Psoas muscle (tissue), 8 donors: ENCODE data around the gene MTMR6. TPM values are rescaled to one million over a fixed set of nuclear protein-coding genes. Genes with fewer than 3 reads are reported as not detected.

Experiments used
- ATAC-seq, 4 donors: fragments of 200-7000 bp; cut with Tn5 transposase; one replicate each; pipeline ENCODE4 v1.9.1; 2020; ENCODE audit warnings: moderate library complexity in 3 of 4, mild to moderate bottlenecking in 2 of 4
- DNase-seq, 2 donors: peaks; one replicate each; pipeline ENCODE4 v3.0.0-alpha.2; 2020
- H3K27ac ChIP-seq: fragments of 200-600 bp; one replicate; pipeline ENCODE4 v1.8.0; 2022
- H3K27me3 ChIP-seq, 3 donors: fragments of 200-600 bp in 1 of 3; one replicate each; pipeline versions ENCODE4 v1.6.1 to v1.8.0; 2013 to 2022; ENCODE audit warnings: low read length in 2 of 3, mild to moderate bottlenecking in 2 of 3, moderate library complexity in 1 of 3; ENCODE audit not compliant: insufficient read depth in 3 of 3
- H3K36me3 ChIP-seq, 2 donors: fragments of 200-600 bp in 1 of 2; one replicate each; pipeline versions ENCODE4 v1.6.1 to v1.8.0; 2013 to 2022; ENCODE audit warnings: low read depth in 1 of 2, mild to moderate bottlenecking in 1 of 2, moderate library complexity in 1 of 2; ENCODE audit not compliant: insufficient read depth in 1 of 2
- H3K4me1 ChIP-seq: fragments of 200-600 bp; one replicate; pipeline ENCODE4 v1.8.0; 2022
- H3K4me3 ChIP-seq: fragments of 200-600 bp; one replicate; pipeline ENCODE4 v1.8.0; 2022; ENCODE audit warnings: mild to moderate bottlenecking
- H3K9me3 ChIP-seq: fragments of 200-600 bp; one replicate; pipeline ENCODE4 v1.8.0; 2022
- CTCF ChIP-seq: fragments of 200-600 bp; IDR thresholded peaks from one replicate; pipeline ENCODE4 v1.8.0; 2022; ENCODE audit warnings: antibody characterized with exemption
- WGBS, 3 donors: extraction: QIAGEN DNeasy Blood & Tissue Kit; methylation state at CpG; one replicate each; pipeline versions ENCODE4 v1.1.6 to v1.1.7; 2013; 5-methylcytosine and 5-hydroxymethylcytosine counted together
- intact Hi-C, 2 donors: fragments of 100-400 bp; cut with DNase I; formaldehyde crosslinking; loops; one replicate each; pipeline versions ENCODE4 v1.11.0 to v1.14.2; 2022
- polyA plus RNA-seq, 3 donors: library from polyadenylated mRNA; stranded (reverse); fragments of 200-250 nt; gene quantifications; one replicate each; pipeline ENCODE4 v1.2.3, GENCODE V29; 2013
- total RNA-seq, 4 donors: library from RNA; stranded (reverse); fragmentation: NEBNext Ultra II Directional in 2 of 4; extraction: Animal tissue kit (Norgen Biotek cat#: 25700) in 2 of 4; gene quantifications; one replicate each; pipeline versions ENCODE4 v1.2.1 to v1.2.4, GENCODE V29; 2021 to 2023
- donor health status: healthy with polysubstance abuse.
- donor health status: DM: no; HTN: no; CAD: no; lungs with moderate emphysema.
- donor health status: Bipolar disorder and iron deficiency.
- donor health status: healthy.
- donor health status: DM: yes; HTN: yes; CAD: no.
- donor health status: DM: no; HTN: no; CAD: no.
- donor health status: DM: no; HTN: no; CAD: no.
- donor health status: DM: yes; HTN: yes; CAD: no.

Gene MTMR6
- total and polyA plus RNA-seq, 7 donors: 7.7 to 22.9 (median 15.5) TPM

GRCh38 chr13:25267715-25268114 lies 19.6 kb downstream of the MTMR6 start:
- ATAC-seq: no peak
- WGBS, 3 donors: 70 to 91% (median 84%) methylated on average over 1 of the region's 1 CpG
- Histone ChIP-seq H3K27ac (no peak overlapping the region), H3K36me3 (peaks cover 2 to 63% of the 10 kb centered on the region in 2 donors), H3K27me3 (no peaks in the 10 kb centered on the region), H3K4me1 (no peaks in the 10 kb centered on the region), H3K9me3 (no peaks in the 10 kb centered on the region), H3K4me3 (no peak overlapping the region)
- DNase-seq: no peak
- intact Hi-C loops: no loop called here
- TF ChIP-seq CTCF: no peak

- Histone ChIP-seq H3K27ac (no peak overlapping the region), H3K4me3 (no peak overlapping the region), H3K36me3 (peaks cover 2 to 63% of the 10 kb centered on the region in 2 donors), H3K9me3 (no peaks in the 10 kb centered on the region), H3K4me1 (no peaks in the 10 kb centered on the region), H3K27me3 (no peaks in the 10 kb centered on the region)
- intact Hi-C loops: no loop called here
- DNase-seq: no peak
- no peak for ATAC-seq
- WGBS, 3 donors: 90 to 99% (median 92%) methylated on average over 3 to 5 of the region's 5 CpGs
- no peak for TF ChIP-seq CTCF
These were observed 20.6 kb downstream of the MTMR6 start for GRCh38 chr13:25266706-25267105.

- H3K4me1 ChIP-seq: no peaks in the 10 kb centered on the region
- no peak overlapping the region for H3K4me3 ChIP-seq
- no peaks in the 10 kb centered on the region for H3K27me3 ChIP-seq
- H3K27ac ChIP-seq: no peak overlapping the region
- DNase-seq: no peak
- intact Hi-C loops: no loop called here
- no peaks in the 10 kb centered on the region for H3K9me3 ChIP-seq
- no peak for ATAC-seq
- no peak for TF ChIP-seq CTCF
- peaks cover 2 to 92% of the 10 kb centered on the region in 2 donors for H3K36me3 ChIP-seq
- WGBS, 3 donors: 93 to 96% (median 93%) methylated on average over 4 of the region's 4 CpGs
These were observed 25.0 kb downstream of the MTMR6 start for GRCh38 chr13:25262261-25262660.

GRCh38 chr13:25253702-25254101 lies 33.6 kb downstream of the MTMR6 start:
- WGBS, 3 donors: 83 to 85% (median 84%) methylated on average over 2 of the region's 2 CpGs
- Histone ChIP-seq H3K4me3 (no peak overlapping the region), H3K36me3 (peaks cover 3 to 100% of the 10 kb centered on the region in 2 donors), H3K4me1 (no peaks in the 10 kb centered on the region), H3K27ac (no peak overlapping the region), H3K9me3 (no peaks in the 10 kb centered on the region), H3K27me3 (no peaks in the 10 kb centered on the region)
- intact Hi-C loops: no loop called here
- DNase-seq: no peak
- TF ChIP-seq CTCF: no peak
- no peak for ATAC-seq

- ATAC-seq (no peak), DNase-seq (no peak)
- no peak overlapping the region for H3K27ac ChIP-seq
- H3K4me1 ChIP-seq: no peaks in the 10 kb centered on the region
- H3K27me3 ChIP-seq: no peaks in the 10 kb centered on the region
- peaks cover 3 to 96% of the 10 kb centered on the region in 2 donors for H3K36me3 ChIP-seq
- H3K4me3 ChIP-seq: no peak overlapping the region
- no peak for TF ChIP-seq CTCF
- WGBS, 3 donors: 88 to 92% (median 89%) methylated on average over 2 of the region's 2 CpGs
- H3K9me3 ChIP-seq: no peaks in the 10 kb centered on the region
- intact Hi-C loops: no loop called here
These were observed 34.5 kb downstream of the MTMR6 start for GRCh38 chr13:25252752-25253151.
